ENCODE results near the gene DNMT3B. TPM values are rescaled to one million over a fixed set of nuclear protein-coding genes. Genes with fewer than 3 reads are reported as not detected.

The DNMT3B gene
- total and polyA plus RNA-seq, 9 donors: 0.46 to 2.1 (median 0.80) TPM

- Histone ChIP-seq H3K36me3 (no peaks in the 10 kb centered on the region), H3K4me1 (ENCODE audit: insufficient read depth) (peaks cover 3% of the 10 kb centered on the region), H3K27me3 (no peaks in the 10 kb centered on the region), H3K4me3 (no peak overlapping the region), H3K9me3 (no peaks in the 10 kb centered on the region), H3K27ac (no peak overlapping the region)
- DNase-seq: no peak
- intact Hi-C loops (cut with DNase I): no loop called here
- 63 to 73% (median 72%) methylated on average over 4 of the region's 4 CpGs for WGBS, 3 donors
- TF ChIP-seq EP300 (IDR thresholded peaks at IDR 0.05) (no peak), POLR2A (IDR thresholded peaks at IDR 0.05) (no peak), CTCF (IDR thresholded peaks at IDR 0.05) (no peak)
Measured at GRCh38 chr20:32731882-32732266, 30.3 kb upstream of the DNMT3B start.

- no peaks in the 10 kb centered on the region for H3K9me3 ChIP-seq
- H3K4me1 ChIP-seq (ENCODE audit: insufficient read depth): peaks cover 3% of the 10 kb centered on the region
- TF ChIP-seq CTCF (IDR thresholded peaks at IDR 0.05) (no peak), POLR2A (IDR thresholded peaks at IDR 0.05) (no peak), EP300 (IDR thresholded peaks at IDR 0.05) (no peak)
- H3K27ac ChIP-seq: no peak overlapping the region
- H3K36me3 ChIP-seq: no peaks in the 10 kb centered on the region
- no peaks in the 10 kb centered on the region for H3K27me3 ChIP-seq
- WGBS, 3 donors: 54 to 62% (median 56%) methylated on average over 7 of the region's 7 CpGs
- DNase-seq: no peak
- no peak overlapping the region for H3K4me3 ChIP-seq
- intact Hi-C loops (cut with DNase I): no loop called here
Measured at GRCh38 chr20:32737371-32738223, 24.6 kb upstream of the DNMT3B start.

GRCh38 chr20:32741151-32741550, 21.0 kb upstream of the DNMT3B start:
- Histone ChIP-seq H3K4me3 (no peak overlapping the region), H3K27ac (no peak overlapping the region), H3K4me1 (ENCODE audit: insufficient read depth) (peaks cover 3% of the 10 kb centered on the region), H3K36me3 (no peaks in the 10 kb centered on the region), H3K27me3 (no peaks in the 10 kb centered on the region), H3K9me3 (no peaks in the 10 kb centered on the region)
- intact Hi-C loops (cut with DNase I): no loop called here
- WGBS, 3 donors: 93 to 96% (median 93%) methylated on average over 5 of the region's 5 CpGs
- TF ChIP-seq EP300 (IDR thresholded peaks at IDR 0.05): no peak
- TF ChIP-seq POLR2A (IDR thresholded peaks at IDR 0.05): no peak
- no peak for DNase-seq

- H3K27me3 ChIP-seq: no peaks in the 10 kb centered on the region
- DNase-seq: peak in 1 of 5 donors; percentile 17
- intact Hi-C loops (cut with DNase I): no loop called here
- 10 to 13% (median 13%) methylated on average over 25 of the region's 25 CpGs for WGBS, 3 donors
- TF ChIP-seq POLR2A (IDR thresholded peaks at IDR 0.05) (no peak), EP300 (IDR thresholded peaks at IDR 0.05) (no peak), CTCF (IDR thresholded peaks at IDR 0.05) (no peak)
- peak overlapping the region; percentile 31 to 71 for H3K27ac ChIP-seq
- no peaks in the 10 kb centered on the region for H3K9me3 ChIP-seq
- peaks cover 3% of the 10 kb centered on the region for H3K4me1 ChIP-seq (ENCODE audit: insufficient read depth)
- H3K36me3 ChIP-seq: no peaks in the 10 kb centered on the region
- H3K4me3 ChIP-seq: peak overlapping the region; percentile 95
Measured at GRCh38 chr20:32742322-32743236, 19.6 kb upstream of the DNMT3B start.
